ENCODE results near the gene KDELR3.

KDELR3 gene

GRCh38 chr22:38467904-38468442 lies at the start of gene KDELR3:
KDELR3 (plus strand) TSS chr22:38468096; CDS start chr22:38468234, 138 bp downstream.
- H3K4me1 ChIP-seq (ENCODE audit: insufficient read depth, low read length), result peaks cover 4% of the 10 kb centered on the region; the same call in 1 of the 2 replicates
- H3K36me3 ChIP-seq (ENCODE audit: insufficient read depth, low read depth, low read length), result no peaks in the 10 kb centered on the region
- peak within 1 kb of the TSS; percentile 78 for H3K4me3 ChIP-seq (ENCODE audit: low read length)
- H3K9me3 ChIP-seq (ENCODE audit: insufficient read depth, low read depth, low read length), result no peaks in the 10 kb centered on the region; the same call in 1 of the 2 replicates
- H3K27ac ChIP-seq (ENCODE audit: low read length), result no peak within 1 kb of the TSS
- peaks cover 54% of the 10 kb centered on the region for H3K27me3 ChIP-seq (ENCODE audit: insufficient read depth, low read length)
- peak within 1 kb of the TSS; percentile 53 for H3K9ac ChIP-seq (ENCODE audit: low read depth, low read length)

GRCh38 chr22:38418589-38418988 lies 49.3 kb upstream of the KDELR3 start:
- Histone ChIP-seq H3K9ac (ENCODE audit: low read depth, low read length) (no peak overlapping the region), H3K4me1 (ENCODE audit: insufficient read depth, low read length) (0 out of 2 replicates have a peak, but pooled peaks cover 5% of the 10 kb centered on the region), H3K4me3 (ENCODE audit: low read length) (no peak overlapping the region), H3K27me3 (ENCODE audit: insufficient read depth, low read length) (no peaks in the 10 kb centered on the region), H3K27ac (ENCODE audit: low read length) (no peak overlapping the region), H3K9me3 (ENCODE audit: insufficient read depth, low read depth, low read length) (no peaks in the 10 kb centered on the region), H3K36me3 (ENCODE audit: insufficient read depth, low read depth, low read length) (no peaks in the 10 kb centered on the region)

- no peak overlapping the region for H3K27ac ChIP-seq (ENCODE audit: low read length)
- no peak overlapping the region for H3K9ac ChIP-seq (ENCODE audit: low read depth, low read length)
- H3K27me3 ChIP-seq (ENCODE audit: insufficient read depth, low read length), result no peaks in the 10 kb centered on the region
- H3K4me3 ChIP-seq (ENCODE audit: low read length), result no peak overlapping the region
- no peaks in the 10 kb centered on the region for H3K9me3 ChIP-seq (ENCODE audit: insufficient read depth, low read depth, low read length)
- H3K4me1 ChIP-seq (ENCODE audit: insufficient read depth, low read length), result peaks cover 8% of the 10 kb centered on the region; the same call in 1 of the 2 replicates
- H3K36me3 ChIP-seq (ENCODE audit: insufficient read depth, low read depth, low read length), result no peaks in the 10 kb centered on the region
These were observed 48.6 kb upstream of the KDELR3 start for GRCh38 chr22:38419121-38419857.

- H3K27ac ChIP-seq (ENCODE audit: low read length), result no peak overlapping the region
- H3K4me1 ChIP-seq (ENCODE audit: insufficient read depth, low read length), result peaks cover 9% of the 10 kb centered on the region; the same call in 1 of the 2 replicates
- no peaks in the 10 kb centered on the region for H3K9me3 ChIP-seq (ENCODE audit: insufficient read depth, low read depth, low read length)
- no peaks in the 10 kb centered on the region for H3K27me3 ChIP-seq (ENCODE audit: insufficient read depth, low read length)
- H3K9ac ChIP-seq (ENCODE audit: low read depth, low read length), result no peak overlapping the region
- no peak overlapping the region for H3K4me3 ChIP-seq (ENCODE audit: low read length)
- no peaks in the 10 kb centered on the region for H3K36me3 ChIP-seq (ENCODE audit: insufficient read depth, low read depth, low read length)
These were observed 48.1 kb upstream of the KDELR3 start for GRCh38 chr22:38419858-38420160.

GRCh38 chr22:38420734-38421133 lies 47.2 kb upstream of the KDELR3 start:
- Histone ChIP-seq H3K4me1 (ENCODE audit: insufficient read depth, low read length) (peaks cover 9% of the 10 kb centered on the region; the same call in 1 of the 2 replicates), H3K36me3 (ENCODE audit: insufficient read depth, low read depth, low read length) (no peaks in the 10 kb centered on the region), H3K9ac (ENCODE audit: low read depth, low read length) (no peak overlapping the region), H3K27ac (ENCODE audit: low read length) (no peak overlapping the region), H3K27me3 (ENCODE audit: insufficient read depth, low read length) (no peaks in the 10 kb centered on the region), H3K9me3 (ENCODE audit: insufficient read depth, low read depth, low read length) (no peaks in the 10 kb centered on the region), H3K4me3 (ENCODE audit: low read length) (no peak overlapping the region)

GRCh38 chr22:38422611-38423511 lies 45.0 kb upstream of the KDELR3 start:
- Histone ChIP-seq H3K27ac (ENCODE audit: low read length) (no peak overlapping the region), H3K4me3 (ENCODE audit: low read length) (no peak overlapping the region), H3K27me3 (ENCODE audit: insufficient read depth, low read length) (no peaks in the 10 kb centered on the region), H3K36me3 (ENCODE audit: insufficient read depth, low read depth, low read length) (no peaks in the 10 kb centered on the region), H3K4me1 (ENCODE audit: insufficient read depth, low read length) (peaks cover 9% of the 10 kb centered on the region; the same call in 1 of the 2 replicates), H3K9me3 (ENCODE audit: insufficient read depth, low read depth, low read length) (no peaks in the 10 kb centered on the region), H3K9ac (ENCODE audit: low read depth, low read length) (no peak overlapping the region)

- H3K4me3 ChIP-seq (ENCODE audit: low read length), result no peak overlapping the region
- no peaks in the 10 kb centered on the region for H3K36me3 ChIP-seq (ENCODE audit: insufficient read depth, low read depth, low read length)
- peaks cover 9% of the 10 kb centered on the region; the same call in 1 of the 2 replicates for H3K4me1 ChIP-seq (ENCODE audit: insufficient read depth, low read length)
- no peaks in the 10 kb centered on the region for H3K27me3 ChIP-seq (ENCODE audit: insufficient read depth, low read length)
- H3K9ac ChIP-seq (ENCODE audit: low read depth, low read length), result no peak overlapping the region
- no peaks in the 10 kb centered on the region for H3K9me3 ChIP-seq (ENCODE audit: insufficient read depth, low read depth, low read length)
- H3K27ac ChIP-seq (ENCODE audit: low read length), result no peak overlapping the region
These were observed 44.1 kb upstream of the KDELR3 start for GRCh38 chr22:38423512-38424503.

- H3K4me3 ChIP-seq (ENCODE audit: low read length), result no peak overlapping the region
- H3K9ac ChIP-seq (ENCODE audit: low read depth, low read length), result no peak overlapping the region
- H3K27ac ChIP-seq (ENCODE audit: low read length), result no peak overlapping the region
- H3K27me3 ChIP-seq (ENCODE audit: insufficient read depth, low read length), result no peaks in the 10 kb centered on the region
- H3K36me3 ChIP-seq (ENCODE audit: insufficient read depth, low read depth, low read length), result no peaks in the 10 kb centered on the region
- H3K4me1 ChIP-seq (ENCODE audit: insufficient read depth, low read length), result peaks cover 9% of the 10 kb centered on the region; the same call in 1 of the 2 replicates
- H3K9me3 ChIP-seq (ENCODE audit: insufficient read depth, low read depth, low read length), result no peaks in the 10 kb centered on the region
These were observed 43.3 kb upstream of the KDELR3 start for GRCh38 chr22:38424525-38425080.

- H3K4me1 ChIP-seq (ENCODE audit: insufficient read depth, low read length), result peaks cover 9% of the 10 kb centered on the region; the same call in 1 of the 2 replicates
- no peak overlapping the region for H3K4me3 ChIP-seq (ENCODE audit: low read length)
- H3K27me3 ChIP-seq (ENCODE audit: insufficient read depth, low read length), result no peaks in the 10 kb centered on the region
- no peak overlapping the region for H3K9ac ChIP-seq (ENCODE audit: low read depth, low read length)
- H3K36me3 ChIP-seq (ENCODE audit: insufficient read depth, low read depth, low read length), result no peaks in the 10 kb centered on the region
- no peak overlapping the region for H3K27ac ChIP-seq (ENCODE audit: low read length)
- H3K9me3 ChIP-seq (ENCODE audit: insufficient read depth, low read depth, low read length), result no peaks in the 10 kb centered on the region
These were observed 41.3 kb upstream of the KDELR3 start for GRCh38 chr22:38426628-38427027.

GRCh38 chr22:38427465-38427864 lies 40.4 kb upstream of the KDELR3 start:
- H3K4me1 ChIP-seq (ENCODE audit: insufficient read depth, low read length), result peaks cover 6% of the 10 kb centered on the region; the same call in 1 of the 2 replicates
- H3K27me3 ChIP-seq (ENCODE audit: insufficient read depth, low read length), result no peaks in the 10 kb centered on the region
- no peak overlapping the region for H3K27ac ChIP-seq (ENCODE audit: low read length)

More at GRCh38 chr22:38427465-38427864, 40.4 kb upstream of the KDELR3 start:
- Histone ChIP-seq H3K36me3 (ENCODE audit: insufficient read depth, low read depth, low read length) (no peaks in the 10 kb centered on the region), H3K9ac (ENCODE audit: low read depth, low read length) (no peak overlapping the region), H3K4me3 (ENCODE audit: low read length) (no peak overlapping the region), H3K9me3 (ENCODE audit: insufficient read depth, low read depth, low read length) (no peaks in the 10 kb centered on the region)

Data from iPS-20b (cell line).